COLO829 (cell line): ENCODE measurements around the gene BRD3OS.

Experiments
- DNase-seq: peaks from one replicate; pipeline ENCODE4 v3.0.0; 2012; ENCODE audit warnings: low spot score

Gene BRD3OS

DNA sequence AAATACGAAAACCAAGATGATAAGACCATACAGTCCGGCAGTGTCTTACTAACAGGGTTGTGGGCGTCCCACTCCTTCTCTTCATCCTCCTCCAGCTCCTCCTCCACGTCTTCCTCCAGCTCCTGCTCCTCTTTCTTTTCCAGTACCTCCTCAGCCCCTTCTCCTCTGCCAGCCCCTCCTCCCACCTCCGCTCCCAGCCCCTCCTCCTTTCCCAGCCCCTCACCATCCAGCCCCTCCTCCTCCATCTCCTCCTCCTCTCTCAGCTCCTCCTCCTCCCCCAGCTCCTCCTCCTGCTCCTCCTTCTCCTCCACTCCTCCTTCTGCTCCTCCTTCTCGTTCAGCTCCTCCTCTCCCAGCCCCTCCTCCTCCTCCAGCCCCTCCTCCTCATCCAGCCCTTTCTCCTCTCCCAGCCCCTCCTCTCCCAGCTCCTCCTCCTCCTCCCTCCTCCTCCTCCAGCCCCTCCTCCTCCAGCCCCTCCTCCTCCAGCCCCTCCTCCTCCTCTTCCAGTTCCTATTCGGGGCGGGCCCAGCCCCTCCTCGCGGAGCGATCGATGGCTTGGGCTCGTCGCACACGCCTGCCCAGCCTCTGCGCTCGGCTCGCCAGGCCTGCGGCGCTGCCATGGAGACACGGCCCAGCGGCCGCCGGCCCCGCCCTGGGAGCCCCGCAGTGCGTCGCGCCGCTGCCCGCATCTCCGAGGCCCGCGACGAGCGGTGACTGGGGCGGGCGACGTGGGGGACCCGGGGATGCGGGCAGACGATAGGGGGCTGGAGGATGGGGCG lies at the start of gene BRD3OS:
TSS of gene BRD3OS (plus strand) at position 654 of the 778 bp plus-strand sequence. CDS start 1,267 bp downstream, outside the sequence.
- peak; percentile 99 for DNase-seq

DNA sequence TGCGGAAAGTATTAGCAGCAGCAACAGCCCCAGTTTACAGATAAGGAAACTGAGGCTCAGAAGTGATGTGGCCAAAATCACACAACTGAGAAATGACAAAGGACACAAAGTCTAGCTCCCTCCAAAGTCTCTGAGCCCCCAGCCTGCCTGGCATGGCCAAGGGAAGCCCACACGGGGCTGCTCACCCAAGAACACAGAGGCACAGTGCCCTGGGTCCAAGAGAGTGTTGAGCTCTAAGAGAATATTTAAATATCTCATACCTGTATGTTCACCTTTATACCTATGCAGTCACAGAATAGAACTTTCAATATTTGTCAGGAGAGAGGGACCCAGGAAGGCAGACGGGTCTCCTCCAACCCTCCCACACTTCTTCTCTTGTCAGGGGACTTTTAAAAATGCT lies 49.8 kb upstream of the BRD3OS start:
- no peak for DNase-seq

- DNase-seq, result no peak
These were observed 49.0 kb upstream of the BRD3OS start for GRCh38 chr9:133976191-133976861.

DNA sequence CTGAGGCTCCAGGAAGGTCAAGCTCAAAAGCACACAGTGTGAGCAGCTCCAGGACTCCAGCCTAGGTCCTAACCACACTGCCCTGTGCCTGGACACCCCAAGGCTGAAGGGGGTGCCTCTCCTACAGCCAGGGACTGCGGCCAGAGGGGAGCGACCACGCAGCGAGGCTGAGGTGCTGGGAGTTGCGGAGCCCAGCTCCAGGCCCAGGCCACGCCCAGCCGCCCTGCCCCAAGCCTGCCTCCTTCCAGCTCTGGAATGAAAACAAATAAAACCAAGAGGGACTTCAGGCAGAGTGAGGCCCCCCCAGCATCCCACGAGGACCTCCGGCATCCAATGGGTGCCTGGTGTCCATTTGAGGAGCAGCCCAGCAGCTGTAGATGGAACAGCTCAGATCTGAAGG lies 48.4 kb upstream of the BRD3OS start:
- no peak for DNase-seq

DNA sequence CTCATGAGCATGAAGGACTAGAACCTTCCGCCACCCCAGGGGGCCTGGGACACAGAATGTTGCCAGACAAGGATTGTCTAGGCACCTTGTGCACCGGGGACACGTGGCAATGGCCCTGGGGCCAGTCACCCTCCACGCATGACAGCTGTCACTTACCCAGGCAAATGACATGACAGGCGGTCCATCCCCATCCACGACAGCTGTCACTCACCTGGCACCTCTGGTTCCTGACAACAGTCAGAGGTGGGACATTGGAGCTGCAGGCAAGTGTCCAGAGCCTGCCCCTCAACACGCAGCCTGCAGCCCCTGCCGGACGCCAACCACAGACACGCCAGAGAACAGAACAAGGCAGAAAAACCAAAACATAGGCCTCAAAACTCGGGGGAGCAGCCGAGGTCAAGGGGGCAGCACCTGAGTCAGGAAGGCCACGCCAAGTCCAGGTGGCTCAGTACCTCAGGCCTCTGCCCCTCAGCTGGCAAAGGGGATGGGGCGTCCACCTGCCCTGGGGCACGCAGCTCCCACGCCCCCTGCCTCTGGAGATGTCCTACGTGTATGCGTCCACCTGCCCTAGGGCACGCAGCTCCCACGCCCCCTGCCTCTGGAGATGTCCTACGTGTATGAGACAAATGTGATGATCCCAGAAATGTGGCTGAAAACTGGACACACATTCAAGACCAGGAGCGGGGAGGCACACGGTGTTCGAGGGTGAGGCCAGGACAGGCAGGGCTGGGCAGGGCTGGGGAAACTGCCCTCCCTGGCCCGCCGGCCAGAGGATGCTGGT lies 47.7 kb upstream of the BRD3OS start:
- no peak for DNase-seq

GRCh38 chr9:133978226-133978898 lies 46.9 kb upstream of the BRD3OS start:
- DNase-seq, result no peak

GRCh38 chr9:133978899-133979272 lies 46.4 kb upstream of the BRD3OS start:
- DNase-seq, result no peak

DNA sequence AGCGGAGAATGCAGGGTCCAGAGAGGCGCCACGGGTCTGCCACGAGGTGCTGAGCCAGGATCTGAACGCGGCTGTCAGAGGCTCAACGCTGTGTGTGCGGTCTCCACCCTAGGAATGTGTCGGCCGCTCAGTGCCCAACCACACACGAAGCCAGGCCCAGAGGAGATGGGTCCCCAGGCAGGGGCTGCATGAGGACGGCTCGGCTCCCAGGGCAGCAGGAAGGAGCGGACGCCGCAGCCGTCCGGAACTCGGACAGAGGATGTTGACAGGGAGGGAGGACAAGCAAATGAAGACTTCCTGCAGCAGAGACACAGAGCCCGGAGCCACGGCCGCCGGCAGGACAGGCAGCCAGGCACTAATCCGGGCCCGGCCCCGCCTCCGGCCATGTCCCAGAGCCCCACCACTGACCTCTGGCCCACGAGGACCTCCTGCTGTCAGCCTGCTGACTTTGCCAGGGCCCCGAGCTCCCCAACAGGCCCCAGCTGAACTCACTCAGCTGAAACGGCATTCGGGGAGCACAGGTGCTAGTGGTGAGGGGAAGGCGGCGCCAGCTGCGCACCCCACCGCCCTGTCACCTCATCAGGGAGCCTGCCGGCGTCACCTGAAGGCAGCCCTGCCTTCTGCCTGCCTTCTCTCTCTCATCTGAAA lies 45.9 kb upstream of the BRD3OS start:
- DNase-seq, result no peak

GRCh38 chr9:133979921-133980863 lies 45.1 kb upstream of the BRD3OS start:
- no peak for DNase-seq

GRCh38 chr9:133980864-133981588 lies 44.3 kb upstream of the BRD3OS start:
- no peak for DNase-seq

DNA sequence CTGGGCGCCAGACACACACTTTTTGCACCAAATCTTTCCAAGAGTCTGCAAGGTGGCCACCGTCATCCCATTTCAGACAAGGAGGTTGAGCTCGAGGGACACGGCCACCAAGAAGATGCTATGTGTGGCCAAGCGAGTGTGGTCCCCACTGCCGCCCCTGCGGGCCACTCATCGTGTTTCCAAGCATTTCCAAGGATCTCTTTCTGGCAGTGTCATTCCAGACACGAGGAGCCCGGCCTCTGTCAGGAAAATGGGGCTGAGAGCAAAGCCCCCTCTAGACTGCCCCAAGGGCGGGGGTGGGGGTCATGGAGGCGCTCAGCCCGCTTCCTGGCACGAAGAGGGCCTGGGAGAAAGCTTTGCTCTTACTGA lies 43.7 kb upstream of the BRD3OS start:
- no peak for DNase-seq

- DNase-seq, result no peak
These were observed 43.2 kb upstream of the BRD3OS start for GRCh38 chr9:133981958-133982681.

DNA sequence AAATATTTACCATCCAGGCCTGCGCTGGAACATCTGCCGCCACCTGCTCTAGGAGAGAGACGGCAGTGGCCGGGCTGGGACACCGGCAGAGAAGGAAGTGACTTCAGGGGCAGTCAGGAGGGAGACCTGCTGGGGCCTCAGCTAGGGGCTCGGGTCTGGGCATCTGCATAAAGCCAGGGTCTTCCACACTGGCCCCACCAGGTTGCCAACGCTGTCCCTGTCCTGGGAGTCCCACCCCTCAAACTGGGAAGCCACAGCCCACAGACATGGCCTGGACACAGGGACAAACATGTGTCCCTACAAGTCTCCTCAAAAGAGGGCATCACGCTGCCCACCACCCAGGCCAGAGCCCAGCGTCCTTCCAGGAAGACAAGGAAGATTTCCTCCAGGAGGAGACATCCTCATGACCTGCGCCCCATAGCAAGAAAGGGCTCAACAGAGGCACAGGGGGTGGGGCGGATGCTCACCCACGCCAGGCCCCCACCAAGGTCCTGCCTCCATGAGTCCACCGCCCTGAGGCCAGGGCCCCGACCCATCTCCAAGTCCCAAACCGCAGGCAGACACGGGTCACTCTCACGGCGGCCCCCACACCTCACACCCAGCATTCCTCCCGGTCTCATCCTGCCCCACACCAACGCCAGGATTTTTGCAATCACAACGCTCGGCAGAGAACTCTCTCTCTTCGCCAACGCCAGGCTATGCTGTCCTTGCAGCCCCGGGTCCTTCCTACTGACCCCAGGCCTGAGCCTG lies 42.1 kb upstream of the BRD3OS start:
- no peak for DNase-seq

DNA sequence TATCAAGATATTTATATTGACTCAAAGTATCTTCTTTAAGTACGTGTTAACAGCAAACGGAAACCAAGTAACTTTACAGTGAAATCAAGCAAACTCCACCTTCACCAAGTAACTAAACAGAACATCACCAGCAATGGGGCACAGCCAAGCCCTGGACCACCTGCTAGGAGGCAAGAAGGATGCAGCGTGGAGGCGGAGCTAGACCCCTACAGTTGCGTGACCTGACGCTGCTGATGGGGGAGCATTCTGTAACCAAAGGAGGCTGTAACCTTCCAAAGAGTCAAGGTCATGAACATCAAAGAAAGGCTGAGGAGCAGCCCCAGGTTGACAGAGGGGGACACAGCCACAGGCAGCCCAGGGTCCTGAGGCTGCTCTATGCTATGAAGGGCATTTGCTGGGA lies 39.2 kb upstream of the BRD3OS start:
- no peak for DNase-seq

GRCh38 chr9:133986774-133987445 lies 38.4 kb upstream of the BRD3OS start:
- DNase-seq, result no peak

- no peak for DNase-seq
These were observed 37.9 kb upstream of the BRD3OS start for GRCh38 chr9:133987446-133987788.

DNA sequence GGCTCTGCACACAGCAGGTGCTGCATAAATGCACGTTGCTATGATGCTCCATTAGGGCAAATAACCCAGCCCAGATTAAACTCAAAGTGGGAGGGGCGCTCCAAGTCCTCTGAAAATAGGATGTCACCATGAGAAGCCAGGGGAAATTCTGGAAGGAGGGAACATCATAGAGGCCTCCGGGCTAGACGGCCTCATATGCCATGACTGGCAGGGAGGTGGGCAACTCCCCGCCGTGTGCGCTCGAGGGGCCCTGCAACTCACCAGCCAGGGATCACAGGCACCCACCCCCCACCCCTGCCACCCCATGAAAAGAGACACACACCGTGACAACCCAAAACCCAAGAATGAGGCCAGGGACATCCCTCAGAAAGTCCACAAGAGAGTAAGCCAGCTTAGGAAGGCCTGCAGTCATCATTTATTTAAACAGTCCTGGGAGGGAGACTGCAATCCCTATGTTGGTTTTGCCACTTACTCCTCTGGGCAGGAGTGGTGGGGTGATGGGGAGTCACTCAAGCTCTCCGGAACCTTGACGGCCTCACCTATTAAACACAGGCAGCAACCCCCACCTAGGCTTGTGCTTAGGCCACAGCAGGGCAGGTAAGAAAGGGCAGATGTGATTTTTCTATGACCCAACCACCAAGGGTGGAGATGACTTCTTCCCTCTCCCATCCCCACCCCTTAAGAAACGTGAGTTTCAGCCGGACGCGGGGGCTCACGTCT lies 37.2 kb upstream of the BRD3OS start:
- no peak for DNase-seq
